ENCODE measurements around the gene S100A7A. TPM values are rescaled to one million over a fixed set of nuclear protein-coding genes. Genes with fewer than 3 reads are reported as not detected.

Gene S100A7A
- total and polyA plus RNA-seq, 2 of the 4 experiments (the other 2 are of a cell fraction) = not detected

DNA sequence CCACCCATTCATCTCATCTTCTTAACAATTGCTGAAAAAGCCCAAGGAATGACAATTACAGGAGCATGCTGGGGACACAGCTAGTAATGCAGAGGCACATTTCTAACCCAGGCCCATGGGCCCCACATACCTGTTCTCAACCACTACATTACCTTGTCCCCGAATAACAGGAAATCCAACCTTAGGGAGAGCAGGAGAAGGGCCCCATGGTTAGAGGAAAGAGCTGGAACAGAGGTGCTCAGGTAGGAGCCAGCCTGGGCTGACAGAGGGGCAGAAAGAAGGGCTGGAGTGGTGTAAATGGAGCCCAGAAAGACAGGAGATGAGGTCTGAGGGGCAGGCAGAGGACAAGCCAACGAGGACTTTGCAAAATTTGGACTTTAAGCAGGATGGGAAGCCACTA lies 14.1 kb upstream of the S100A7A start:
- Histone ChIP-seq H3K79me1 (ENCODE audit: low read depth in 1 of 2, low read length in 2 of 2) (no peaks in the 10 kb centered on the region), H3K4me1 (ENCODE audit: control insufficient read depth, insufficient read depth, low read length) (no peaks in the 10 kb centered on the region), H3K4me2 (ENCODE audit: low read depth, low read length) (no peak overlapping the region), H4K20me1 (ENCODE audit: insufficient read depth, low read length) (no peaks in the 10 kb centered on the region), H3K9ac (ENCODE audit: low read depth, low read length) (no peak overlapping the region), H2BK120ac (ENCODE audit: low read depth, low read length) (no peak overlapping the region), H2BK20ac (ENCODE audit: low read depth, low read length) (no peak overlapping the region), H4K5ac (ENCODE audit: low read depth, low read length) (no peak overlapping the region), H2BK5ac (ENCODE audit: low read depth, low read length, poor library complexity, severe bottlenecking) (no peak overlapping the region), H3K9me1 (ENCODE audit: insufficient read depth, low read length) (no peaks in the 10 kb centered on the region), H4K91ac (ENCODE audit: insufficient read depth, low read depth, low read length) (no peak overlapping the region), H3K4ac (ENCODE audit: low read depth, low read length) (no peak overlapping the region), H4K8ac (ENCODE audit: low read depth in 2 of 2, low read length in 2 of 2) (no peak overlapping the region), H2BK15ac (ENCODE audit: low read depth, low read length) (no peak overlapping the region), H2AK5ac (ENCODE audit: low read depth, low read length) (no peak overlapping the region), H3K36me3 (ENCODE audit: control insufficient read depth, insufficient read depth, low read length) (no peaks in the 10 kb centered on the region), H3K23ac (ENCODE audit: low read depth, low read length) (no peak overlapping the region), H2AK9ac (replicated peaks; ENCODE audit: low read depth, low read length, poor library complexity) (no peak overlapping the region), H2AFZ (replicated peaks; ENCODE audit: low read length, poor library complexity) (no peak overlapping the region), H3K56ac (ENCODE audit: extremely low read depth, insufficient read depth, low read length) (no peak overlapping the region), H3K14ac (replicated peaks; ENCODE audit: low read depth, low read length) (no peak overlapping the region), H3K4me3 (ENCODE audit: insufficient read depth, low read depth, low read length) (no peak overlapping the region), H3K27ac (ENCODE audit: insufficient read depth, low read length) (no peak overlapping the region), H3K27me3 (ENCODE audit: control insufficient read depth, insufficient read depth, low read length) (peaks cover 4% of the 10 kb centered on the region; the same call in 1 of the 2 replicates), H3K9me3 (ENCODE audit: control insufficient read depth, insufficient read depth, low read length) (no peaks in the 10 kb centered on the region), H3K18ac (ENCODE audit: low read depth, low read length) (no peak overlapping the region)
- POLR2A ChIA-PET (ENCODE audit: unreplicated experiment) = no interaction called here
- TF ChIP-seq, protein P1, sequence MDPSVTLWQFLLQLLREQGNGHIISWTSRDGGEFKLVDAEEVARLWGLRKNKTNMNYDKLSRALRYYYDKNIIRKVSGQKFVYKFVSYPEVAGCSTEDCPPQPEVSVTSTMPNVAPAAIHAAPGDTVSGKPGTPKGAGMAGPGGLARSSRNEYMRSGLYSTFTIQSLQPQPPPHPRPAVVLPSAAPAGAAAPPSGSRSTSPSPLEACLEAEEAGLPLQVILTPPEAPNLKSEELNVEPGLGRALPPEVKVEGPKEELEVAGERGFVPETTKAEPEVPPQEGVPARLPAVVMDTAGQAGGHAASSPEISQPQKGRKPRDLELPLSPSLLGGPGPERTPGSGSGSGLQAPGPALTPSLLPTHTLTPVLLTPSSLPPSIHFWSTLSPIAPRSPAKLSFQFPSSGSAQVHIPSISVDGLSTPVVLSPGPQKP (IDR thresholded peaks at IDR 0.05; ENCODE audit: borderline replicate concordance, low read depth, low read length) = no peak
- TF ChIP-seq CHD1 (IDR thresholded peaks at IDR 0.05; ENCODE audit: low read depth, low read length) = no peak
- TF ChIP-seq MAZ (IDR thresholded peaks at IDR 0.05; ENCODE audit: borderline replicate concordance, low read depth, low read length) = no peak
- no peak for TF ChIP-seq RAD21 (IDR thresholded peaks at IDR 0.05; ENCODE audit: low read length)
- TF ChIP-seq CEBPB (IDR thresholded peaks at IDR 0.05; ENCODE audit: low read depth, low read length) = no peak
- no peak for TF ChIP-seq FOS (IDR thresholded peaks at IDR 0.05; ENCODE audit: low read depth, low read length)
- TF ChIP-seq RCOR1 (IDR thresholded peaks at IDR 0.05; ENCODE audit: insufficient replicate concordance, low read length) = no peak
- TF ChIP-seq, protein P2, sequence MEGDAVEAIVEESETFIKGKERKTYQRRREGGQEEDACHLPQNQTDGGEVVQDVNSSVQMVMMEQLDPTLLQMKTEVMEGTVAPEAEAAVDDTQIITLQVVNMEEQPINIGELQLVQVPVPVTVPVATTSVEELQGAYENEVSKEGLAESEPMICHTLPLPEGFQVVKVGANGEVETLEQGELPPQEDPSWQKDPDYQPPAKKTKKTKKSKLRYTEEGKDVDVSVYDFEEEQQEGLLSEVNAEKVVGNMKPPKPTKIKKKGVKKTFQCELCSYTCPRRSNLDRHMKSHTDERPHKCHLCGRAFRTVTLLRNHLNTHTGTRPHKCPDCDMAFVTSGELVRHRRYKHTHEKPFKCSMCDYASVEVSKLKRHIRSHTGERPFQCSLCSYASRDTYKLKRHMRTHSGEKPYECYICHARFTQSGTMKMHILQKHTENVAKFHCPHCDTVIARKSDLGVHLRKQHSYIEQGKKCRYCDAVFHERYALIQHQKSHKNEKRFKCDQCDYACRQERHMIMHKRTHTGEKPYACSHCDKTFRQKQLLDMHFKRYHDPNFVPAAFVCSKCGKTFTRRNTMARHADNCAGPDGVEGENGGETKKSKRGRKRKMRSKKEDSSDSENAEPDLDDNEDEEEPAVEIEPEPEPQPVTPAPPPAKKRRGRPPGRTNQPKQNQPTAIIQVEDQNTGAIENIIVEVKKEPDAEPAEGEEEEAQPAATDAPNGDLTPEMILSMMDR (conservative IDR thresholded peaks at IDR 0.05; ENCODE audit: low read depth, low read length) = no peak
- no peak for TF ChIP-seq POLR2A (IDR thresholded peaks at IDR 0.05; ENCODE audit: low read depth, low read length)
- TF ChIP-seq BHLHE40 (IDR thresholded peaks at IDR 0.05; ENCODE audit: low read depth, low read length) = no peak
- no peak for TF ChIP-seq NFE2L2 (IDR thresholded peaks at IDR 0.05; ENCODE audit: low read depth, low read length)
- TF ChIP-seq, protein P3, sequence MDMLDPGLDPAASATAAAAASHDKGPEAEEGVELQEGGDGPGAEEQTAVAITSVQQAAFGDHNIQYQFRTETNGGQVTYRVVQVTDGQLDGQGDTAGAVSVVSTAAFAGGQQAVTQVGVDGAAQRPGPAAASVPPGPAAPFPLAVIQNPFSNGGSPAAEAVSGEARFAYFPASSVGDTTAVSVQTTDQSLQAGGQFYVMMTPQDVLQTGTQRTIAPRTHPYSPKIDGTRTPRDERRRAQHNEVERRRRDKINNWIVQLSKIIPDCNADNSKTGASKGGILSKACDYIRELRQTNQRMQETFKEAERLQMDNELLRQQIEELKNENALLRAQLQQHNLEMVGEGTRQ (IDR thresholded peaks at IDR 0.05; ENCODE audit: low read depth, low read length) = no peak
- CTCF ChIA-PET = no interaction called here
- intact Hi-C loops (cut with micrococcal nuclease) (no loop called here), in situ Hi-C loops (cut with MboI; ENCODE audit: low sequenced_read_pairs) (no loop called here), dilution Hi-C loops (cut with HindIII; ENCODE audit: low sequenced_read_pairs, unreplicated experiment) (no loop called here)
- no CpG with 5 or more reads among the region's 2 CpGs for WGBS, 2 experiments (ENCODE audit: extremely low coverage in 2 of 2, insufficient read length in 1 of 2)
- ATAC-seq (ENCODE audit: low read depth) (no peak), DNase-seq (no peak)
- no TSS peak for BruUV-seq (replicated peaks)

All from IMR-90 (cell line).